Caco-2 (cell line): ENCODE data around the gene KRT6A. TPM values are rescaled to one million over a fixed set of nuclear protein-coding genes. Genes with fewer than 3 reads are reported as not detected.

Experiments used
- BruUV-seq: library from RNA; stranded (reverse); fragments of 400-500 nt; replicated peaks from 2 replicates; lab custom pipeline; 2021; lab: Mats Ljungman, UMichigan
- CTCF ChIA-PET: fragments of 300-600 bp; sonication (Branson Sonifier 250); formaldehyde crosslinking; loops from one replicate; lab custom pipeline; 2022; ENCODE audit warnings: antibody characterized with exemption; lab: Charles Lee
- POLR2A ChIA-PET: fragments of 300-600 bp; sonication (Branson Sonifier 250); formaldehyde crosslinking; loops from one replicate; lab custom pipeline; 2022; ENCODE audit warnings: antibody characterized with exemption; lab: Charles Lee
- DNase-seq, 2 experiments: peaks; one replicate each; pipeline versions ENCODE4 v3.0.0 to v3.0.0-alpha.2; 2020 to 2022
- H3K27me3 ChIP-seq: replicated peaks from 2 replicates; pipeline ENCODE4 v1.6.0; 2011; ENCODE audit warnings: low read length; ENCODE audit not compliant: control insufficient read depth, insufficient read depth
- H3K36me3 ChIP-seq: 2 replicates; pipeline ENCODE4 v1.5.1; 2011; ENCODE audit warnings: low read length; ENCODE audit not compliant: control insufficient read depth, insufficient read depth
- H3K4me1 ChIP-seq: fragments of 250-450 bp; sonication (Bioruptor Pico); 2 replicates; pipeline ENCODE4 v1.5.1; 2020; ENCODE audit warnings: mild to moderate bottlenecking
- H3K4me3 ChIP-seq: 2 replicates; pipeline ENCODE4 v1.5.1; 2011; ENCODE audit warnings: low read depth, mild to moderate bottlenecking, control low read depth, low read length
- H3K9me3 ChIP-seq: fragments of 250-450 bp; sonication (Bioruptor Pico); 2 replicates; pipeline ENCODE4 v1.5.1; 2020; ENCODE audit warnings: mild to moderate bottlenecking, moderate library complexity
- H3K27ac Mint-ChIP-seq: one replicate; pipeline ENCODE4 v1.8.0; 2022; ENCODE audit warnings: mixed read lengths; ENCODE audit not compliant: unreplicated experiment
- H3K27me3 Mint-ChIP-seq: one replicate; pipeline ENCODE4 v1.8.0; 2022; ENCODE audit warnings: mixed read lengths; ENCODE audit not compliant: insufficient read depth, unreplicated experiment
- H3K36me3 Mint-ChIP-seq: one replicate; pipeline ENCODE4 v1.8.0; 2022; ENCODE audit warnings: mild to moderate bottlenecking, mixed read lengths; ENCODE audit not compliant: insufficient read depth, unreplicated experiment
- H3K4me1 Mint-ChIP-seq: one replicate; pipeline ENCODE4 v1.8.0; 2022; ENCODE audit warnings: low read depth, mixed read lengths; ENCODE audit not compliant: unreplicated experiment
- H3K4me3 Mint-ChIP-seq: one replicate; pipeline ENCODE4 v1.8.0; 2022; ENCODE audit warnings: mild to moderate bottlenecking, moderate library complexity, mixed read lengths; ENCODE audit not compliant: unreplicated experiment
- H3K9me3 Mint-ChIP-seq: one replicate; pipeline ENCODE4 v1.8.0; 2022; ENCODE audit warnings: mixed read lengths; ENCODE audit not compliant: unreplicated experiment
- intact Hi-C: fragments of 100-400 bp; cut with micrococcal nuclease; formaldehyde crosslinking; loops from one replicate; pipeline ENCODE4 v1.10.0; 2022; ENCODE audit not compliant: unreplicated experiment
- total RNA-seq: library from RNA; stranded (reverse); gene quantifications from 2 replicates; pipeline ENCODE4 v1.2.3, GENCODE V29; 2022
- TF ChIP-seq, protein P1 (sequence below), 2 experiments: fragments of 200-600 bp in 1 of 2; IDR thresholded peaks; 1 replicate in 1 of 2; 2 replicates in 1 of 2; pipeline versions ENCODE4 v1.5.1 to v1.8.0; 2011 to 2022; ENCODE audit warnings: antibody characterized with exemption in 1 of 2, control low read depth in 1 of 2, inconsistent platforms in 1 of 2, low read depth in 1 of 2, low read length in 1 of 2, mild to moderate bottlenecking in 1 of 2, moderate library complexity in 1 of 2; ENCODE audit not compliant: insufficient read depth in 1 of 2, severe bottlenecking in 1 of 2, unreplicated experiment in 1 of 2

KRT6A gene
- total RNA-seq, 1 experiment from 2014 or later, result 0.14 TPM

DNA sequence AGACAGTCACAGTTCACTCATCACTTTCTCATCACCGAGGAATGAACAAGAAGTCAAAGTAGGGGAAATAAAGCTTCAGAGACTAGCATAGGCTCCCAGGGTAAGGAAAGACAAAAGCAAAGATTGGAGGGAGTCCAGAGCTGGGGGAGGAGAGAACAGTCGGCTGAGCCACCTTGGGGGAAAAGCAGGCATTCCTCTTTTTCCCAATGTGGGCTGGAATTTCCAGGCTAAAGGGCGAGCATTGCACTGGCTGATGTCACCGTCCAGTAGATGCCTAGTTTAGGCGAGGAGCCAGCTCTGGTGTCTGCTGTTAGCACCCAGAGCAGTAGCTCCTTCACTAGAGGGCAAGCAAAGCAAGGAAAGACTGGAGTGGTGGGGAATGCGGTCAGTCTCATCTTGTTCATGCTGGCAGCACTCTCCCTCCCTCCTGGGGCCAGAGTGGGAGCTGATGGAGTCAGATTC is 50.4 kb downstream of the KRT6A start:
- Histone ChIP-seq H3K27me3 (no peaks in the 10 kb centered on the region), H3K4me1 (peaks cover 37% of the 10 kb centered on the region), H3K4me3 (no peak overlapping the region), H3K36me3 (no peaks in the 10 kb centered on the region), H3K9me3 (no peaks in the 10 kb centered on the region)
- peak; percentile 34 to 65 for DNase-seq
- POLR2A ChIA-PET, result no interaction called here
- no TSS peak for BruUV-seq
- intact Hi-C loops, result loop anchor here (5.0 kb wide), 1 partner anchor 50 kb away; no protein-coding TSS in a partner anchor
- TF ChIP-seq, protein P1, sequence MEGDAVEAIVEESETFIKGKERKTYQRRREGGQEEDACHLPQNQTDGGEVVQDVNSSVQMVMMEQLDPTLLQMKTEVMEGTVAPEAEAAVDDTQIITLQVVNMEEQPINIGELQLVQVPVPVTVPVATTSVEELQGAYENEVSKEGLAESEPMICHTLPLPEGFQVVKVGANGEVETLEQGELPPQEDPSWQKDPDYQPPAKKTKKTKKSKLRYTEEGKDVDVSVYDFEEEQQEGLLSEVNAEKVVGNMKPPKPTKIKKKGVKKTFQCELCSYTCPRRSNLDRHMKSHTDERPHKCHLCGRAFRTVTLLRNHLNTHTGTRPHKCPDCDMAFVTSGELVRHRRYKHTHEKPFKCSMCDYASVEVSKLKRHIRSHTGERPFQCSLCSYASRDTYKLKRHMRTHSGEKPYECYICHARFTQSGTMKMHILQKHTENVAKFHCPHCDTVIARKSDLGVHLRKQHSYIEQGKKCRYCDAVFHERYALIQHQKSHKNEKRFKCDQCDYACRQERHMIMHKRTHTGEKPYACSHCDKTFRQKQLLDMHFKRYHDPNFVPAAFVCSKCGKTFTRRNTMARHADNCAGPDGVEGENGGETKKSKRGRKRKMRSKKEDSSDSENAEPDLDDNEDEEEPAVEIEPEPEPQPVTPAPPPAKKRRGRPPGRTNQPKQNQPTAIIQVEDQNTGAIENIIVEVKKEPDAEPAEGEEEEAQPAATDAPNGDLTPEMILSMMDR (IDR thresholded peaks at IDR 0.05; ENCODE audit: insufficient read depth in 1 of 2, low read depth in 1 of 2, low read length in 1 of 2, severe bottlenecking in 1 of 2, unreplicated experiment in 1 of 2), result no peak
- H3K27me3 Mint-ChIP-seq, result no peaks in the 10 kb centered on the region
- no peak overlapping the region for H3K4me3 Mint-ChIP-seq
- CTCF ChIA-PET, result interaction anchor here (0.6 to 0.7 kb wide), 4 partner anchors 19 to 351 kb away, joined by 3 read pairs; no protein-coding TSS in a partner anchor
- H3K9me3 Mint-ChIP-seq, result no peaks in the 10 kb centered on the region
- peak overlapping the region; percentile 87 for H3K27ac Mint-ChIP-seq
- H3K36me3 Mint-ChIP-seq, result no peaks in the 10 kb centered on the region
- H3K4me1 Mint-ChIP-seq, result peaks cover 28% of the 10 kb centered on the region

DNA sequence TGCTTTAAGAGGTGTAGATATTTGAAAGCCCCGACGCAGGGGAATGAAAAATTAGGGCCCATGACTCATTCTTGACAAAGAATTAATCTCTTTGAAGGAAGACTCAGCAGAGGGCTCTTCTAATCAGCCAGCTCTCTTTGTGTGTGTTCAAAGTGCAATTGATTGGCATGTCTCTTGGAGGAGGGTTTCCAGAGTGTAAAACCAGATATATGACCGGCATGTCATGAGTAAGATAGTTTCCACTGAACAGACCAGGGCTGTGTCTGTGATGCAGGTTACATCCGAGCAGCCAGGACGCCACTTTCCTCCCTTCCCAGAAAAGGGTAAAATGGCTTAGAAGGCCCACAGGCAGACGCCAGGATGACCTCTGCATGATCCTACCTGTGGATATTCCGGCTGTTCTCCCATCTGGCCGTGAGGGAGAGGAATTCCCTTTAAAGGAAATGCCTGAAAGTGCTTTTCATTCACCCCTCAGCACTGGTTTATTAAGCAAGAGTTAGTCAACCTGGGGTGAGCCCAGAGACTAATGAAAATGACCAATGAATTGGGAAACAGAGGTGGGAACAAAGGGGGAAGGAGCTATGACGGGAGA is 51.6 kb downstream of the KRT6A start:
- intact Hi-C loops, result loop anchor here (5.0 kb wide), 1 partner anchor 49 kb away; no protein-coding TSS in a partner anchor
- no peaks in the 10 kb centered on the region for H3K27me3 ChIP-seq
- no TSS peak for BruUV-seq
- H3K4me1 ChIP-seq, result peaks cover 44% of the 10 kb centered on the region
- Mint-ChIP-seq H3K4me3 (peak overlapping the region; percentile 24), H3K9me3 (no peaks in the 10 kb centered on the region), H3K36me3 (no peaks in the 10 kb centered on the region), H3K4me1 (peaks cover 40% of the 10 kb centered on the region), H3K27me3 (no peaks in the 10 kb centered on the region), H3K27ac (peak overlapping the region; percentile 87)
- peak; percentile 47 to 51 for DNase-seq
- no peaks in the 10 kb centered on the region for H3K36me3 ChIP-seq
- CTCF ChIA-PET, result interaction anchor here (0.7 to 2.0 kb wide), 4 partner anchors 12 to 54 kb away, joined by 3 to 11 read pairs (median 4); no protein-coding TSS in a partner anchor
- POLR2A ChIA-PET, result no interaction called here
- H3K4me3 ChIP-seq, result no peak overlapping the region
- TF ChIP-seq, protein P1 (IDR thresholded peaks at IDR 0.05; ENCODE audit: insufficient read depth in 1 of 2, low read depth in 1 of 2, low read length in 1 of 2, severe bottlenecking in 1 of 2, unreplicated experiment in 1 of 2), result no peak
- no peaks in the 10 kb centered on the region for H3K9me3 ChIP-seq

GRCh38 chr12:52440821-52441319 is 52.2 kb downstream of the KRT6A start:
- intact Hi-C loops, result loop anchor here (5.0 kb wide), 1 partner anchor 49 kb away; no protein-coding TSS in a partner anchor
- BruUV-seq, result no TSS peak
- no peaks in the 10 kb centered on the region for H3K36me3 Mint-ChIP-seq
- H3K4me1 Mint-ChIP-seq, result peaks cover 41% of the 10 kb centered on the region
- H3K4me3 Mint-ChIP-seq, result peak overlapping the region; percentile 24
- ChIA-PET CTCF (interaction anchor here (0.7 to 2.0 kb wide), 4 partner anchors 11 to 54 kb away, joined by 3 to 11 read pairs (median 4); no protein-coding TSS in a partner anchor), POLR2A (no interaction called here)
- H3K27ac Mint-ChIP-seq, result peak overlapping the region; percentile 50
- H3K27me3 Mint-ChIP-seq, result no peaks in the 10 kb centered on the region
- TF ChIP-seq, protein P1 (IDR thresholded peaks at IDR 0.05; ENCODE audit: insufficient read depth in 1 of 2, low read depth in 1 of 2, low read length in 1 of 2, severe bottlenecking in 1 of 2, unreplicated experiment in 1 of 2), result no peak
- Histone ChIP-seq H3K36me3 (no peaks in the 10 kb centered on the region), H3K27me3 (no peaks in the 10 kb centered on the region), H3K4me1 (peaks cover 46% of the 10 kb centered on the region), H3K4me3 (no peak overlapping the region), H3K9me3 (no peaks in the 10 kb centered on the region)
- no peak for DNase-seq
- H3K9me3 Mint-ChIP-seq, result no peaks in the 10 kb centered on the region
